HG02981 (cell line): Measurements from ENCODE around the gene SLC41A3.

Source experiments
- ATAC-seq: cut with Tn5 transposase; IDR thresholded peaks from one replicate; pipeline ENCODE4 v1.9.1; 2021; ENCODE audit warnings: mild to moderate bottlenecking, moderate library complexity; ENCODE audit not compliant: unreplicated experiment

SLC41A3 gene

GRCh38 chr3:126121074-126121473 lies 37.1 kb upstream of the SLC41A3 start:
- ATAC-seq, result no peak

- no peak for ATAC-seq
Measured at GRCh38 chr3:126119976-126120375, 36.1 kb upstream of the SLC41A3 start.

GRCh38 chr3:126119008-126119675 lies 35.2 kb upstream of the SLC41A3 start:
- no peak for ATAC-seq

- ATAC-seq, result no peak
Measured at GRCh38 chr3:126118591-126118990, 34.7 kb upstream of the SLC41A3 start.

- no peak for ATAC-seq
Measured at GRCh38 chr3:126117786-126118185, 33.9 kb upstream of the SLC41A3 start.

- ATAC-seq, result no peak
Measured at GRCh38 chr3:126117212-126117611, 33.3 kb upstream of the SLC41A3 start.

- ATAC-seq, result no peak
Measured at GRCh38 chr3:126116526-126116925, 32.6 kb upstream of the SLC41A3 start.

GRCh38 chr3:126114443-126115386 lies 30.8 kb upstream of the SLC41A3 start:
- ATAC-seq, result no peak

GRCh38 chr3:126113733-126114442 lies 30.0 kb upstream of the SLC41A3 start:
- ATAC-seq, result no peak

- no peak for ATAC-seq
Measured at GRCh38 chr3:126113238-126113555, 29.3 kb upstream of the SLC41A3 start.

GRCh38 chr3:126112531-126113237 lies 28.8 kb upstream of the SLC41A3 start:
- no peak for ATAC-seq

GRCh38 chr3:126111566-126112475 lies 27.9 kb upstream of the SLC41A3 start:
- ATAC-seq, result no peak

- ATAC-seq, result no peak
Measured at GRCh38 chr3:126111126-126111551, 27.2 kb upstream of the SLC41A3 start.

- ATAC-seq, result no peak
Measured at GRCh38 chr3:126110431-126111125, 26.7 kb upstream of the SLC41A3 start.

GRCh38 chr3:126109880-126110235 lies 25.9 kb upstream of the SLC41A3 start:
- ATAC-seq, result no peak

- no peak for ATAC-seq
Measured at GRCh38 chr3:126109146-126109879, 25.4 kb upstream of the SLC41A3 start.

GRCh38 chr3:126108676-126109050 lies 24.7 kb upstream of the SLC41A3 start:
- ATAC-seq, result no peak

GRCh38 chr3:126107957-126108675 lies 24.2 kb upstream of the SLC41A3 start:
- no peak for ATAC-seq
